ENCODE results near the gene ZBTB47. TPM values are rescaled to one million over a fixed set of nuclear protein-coding genes. Genes with fewer than 3 reads are reported as not detected.

ZBTB47 gene
- total RNA-seq, 1 donor = 41.3 TPM

DNA sequence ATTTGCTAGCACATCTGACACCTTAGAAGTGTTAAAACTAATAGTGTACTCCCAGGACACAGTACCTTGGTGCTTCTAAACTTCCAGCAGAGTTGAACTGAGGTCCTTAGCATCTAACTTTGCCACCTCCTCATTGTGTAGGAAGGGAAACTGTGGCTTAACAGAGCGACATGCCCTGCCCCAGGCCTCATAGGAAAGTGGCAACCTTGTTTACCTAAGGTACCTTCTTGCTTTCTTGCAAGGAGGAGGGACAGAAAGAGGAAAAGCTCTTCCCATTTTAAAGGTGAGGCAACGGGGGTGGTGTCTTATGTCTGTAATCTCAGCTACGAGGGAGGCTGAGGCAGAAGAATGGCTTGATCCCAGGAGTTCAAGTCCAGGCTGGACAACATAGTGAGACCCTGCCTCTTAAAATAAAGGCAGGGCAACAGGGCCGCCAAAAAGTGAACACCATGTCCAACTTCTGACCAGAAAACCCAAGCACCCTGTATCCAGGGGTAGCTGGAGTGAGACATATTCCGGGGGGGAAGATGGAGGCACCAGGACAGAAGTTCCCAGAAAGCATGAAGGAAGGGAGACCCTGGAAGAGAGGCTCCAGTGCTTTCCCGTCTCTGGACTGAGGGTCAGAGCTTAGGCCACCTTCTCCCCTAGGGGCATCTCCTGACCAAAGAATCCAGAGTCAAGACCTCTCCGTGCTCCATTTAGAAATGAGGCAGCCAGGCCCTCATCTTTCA is 31.3 kb downstream of the ZBTB47 start:
- H3K27me3 ChIP-seq (ENCODE audit: insufficient read depth, low read length) = peaks cover 26% of the 10 kb centered on the region
- no peak overlapping the region for H3K27ac ChIP-seq (ENCODE audit: low read depth, low read length)
- no peaks in the 10 kb centered on the region for H3K9me3 ChIP-seq (ENCODE audit: low read depth, low read length)
- peaks cover 2% of the 10 kb centered on the region for H4K20me1 ChIP-seq (ENCODE audit: insufficient read depth, low read length)
- no peak for TF ChIP-seq CTCF (IDR thresholded peaks at IDR 0.05; ENCODE audit: extremely low read depth, low read depth, low read length)
- no peak overlapping the region for H3K4me3 ChIP-seq (ENCODE audit: insufficient read depth, low read length)
- H3K79me2 ChIP-seq (ENCODE audit: insufficient read depth, low read length) = no peaks in the 10 kb centered on the region
- peaks cover 14% of the 10 kb centered on the region for H3K4me1 ChIP-seq (ENCODE audit: insufficient read depth, low read length)
- H3K36me3 ChIP-seq (ENCODE audit: insufficient read depth, low read length) = no peaks in the 10 kb centered on the region
- H2AFZ ChIP-seq (ENCODE audit: low read length) = no peak overlapping the region
- DNase-seq (ENCODE audit: insufficient read length, low spot score, missing footprints) = peak; percentile 84
- H3K4me2 ChIP-seq (ENCODE audit: insufficient read depth, low read length) = no peak overlapping the region

- no peak for TF ChIP-seq CTCF (IDR thresholded peaks at IDR 0.05; ENCODE audit: extremely low read depth, low read depth, low read length)
- Histone ChIP-seq H3K4me1 (ENCODE audit: insufficient read depth, low read length) (peaks cover 8% of the 10 kb centered on the region), H3K9me3 (ENCODE audit: low read depth, low read length) (no peaks in the 10 kb centered on the region), H2AFZ (ENCODE audit: low read length) (peak within 1 kb of the TSS; percentile 59), H3K79me2 (ENCODE audit: insufficient read depth, low read length) (no peaks in the 10 kb centered on the region), H4K20me1 (ENCODE audit: insufficient read depth, low read length) (peaks cover 2% of the 10 kb centered on the region), H3K4me3 (ENCODE audit: insufficient read depth, low read length) (peak within 1 kb of the TSS; percentile 33), H3K36me3 (ENCODE audit: insufficient read depth, low read length) (no peaks in the 10 kb centered on the region), H3K4me2 (ENCODE audit: insufficient read depth, low read length) (peak within 1 kb of the TSS; percentile 48), H3K27me3 (ENCODE audit: insufficient read depth, low read length) (peaks cover 26% of the 10 kb centered on the region), H3K27ac (ENCODE audit: low read depth, low read length) (no peak within 1 kb of the TSS)
- peak; percentile 67 for DNase-seq (ENCODE audit: insufficient read length, low spot score, missing footprints)
Measured at GRCh38 chr3:42685363-42685881, 31.9 kb downstream of the ZBTB47 start, which contains the start of gene KLHL40. Gene KLHL40, plus strand, starts transcription at chr3:42685537. Its CDS starts 82 bp downstream, at chr3:42685619.

GRCh38 chr3:42685891-42686820 is 32.7 kb downstream of the ZBTB47 start:
- Histone ChIP-seq H3K27ac (ENCODE audit: low read depth, low read length) (no peak overlapping the region), H3K4me1 (ENCODE audit: insufficient read depth, low read length) (peaks cover 2% of the 10 kb centered on the region), H3K9me3 (ENCODE audit: low read depth, low read length) (no peaks in the 10 kb centered on the region), H3K4me2 (ENCODE audit: insufficient read depth, low read length) (peak overlapping the region; percentile 48), H2AFZ (ENCODE audit: low read length) (peak overlapping the region; percentile 59), H3K36me3 (ENCODE audit: insufficient read depth, low read length) (no peaks in the 10 kb centered on the region), H4K20me1 (ENCODE audit: insufficient read depth, low read length) (no peaks in the 10 kb centered on the region), H3K27me3 (ENCODE audit: insufficient read depth, low read length) (peaks cover 26% of the 10 kb centered on the region), H3K4me3 (ENCODE audit: insufficient read depth, low read length) (peak overlapping the region; percentile 33), H3K79me2 (ENCODE audit: insufficient read depth, low read length) (no peaks in the 10 kb centered on the region)
- peak; percentile 82 for DNase-seq (ENCODE audit: insufficient read length, low spot score, missing footprints)
- no peak for TF ChIP-seq CTCF (IDR thresholded peaks at IDR 0.05; ENCODE audit: extremely low read depth, low read depth, low read length)
